Hindlimb muscle (tissue), 1 donor: Measurements from ENCODE around the gene COL8A1. TPM values are rescaled to one million over a fixed set of nuclear protein-coding genes. Genes with fewer than 3 reads are reported as not detected.

Experiments
- DNase-seq: peaks from one replicate; pipeline ENCODE4 v3.0.0-alpha.2; 2013
- polyA plus RNA-seq: library from polyadenylated mRNA; unstranded; fragments of 120-200 nt; gene quantifications from one replicate; pipeline ENCODE4 v1.2.1, GENCODE V29; 2013; ENCODE audit not compliant: insufficient read length

The COL8A1 gene
- polyA plus RNA-seq, 1 donor: 1.3 TPM

- peak; percentile 68 for DNase-seq
These were observed 208.2 kb downstream of the COL8A1 start for GRCh38 chr3:99846477-99847160.

DNA sequence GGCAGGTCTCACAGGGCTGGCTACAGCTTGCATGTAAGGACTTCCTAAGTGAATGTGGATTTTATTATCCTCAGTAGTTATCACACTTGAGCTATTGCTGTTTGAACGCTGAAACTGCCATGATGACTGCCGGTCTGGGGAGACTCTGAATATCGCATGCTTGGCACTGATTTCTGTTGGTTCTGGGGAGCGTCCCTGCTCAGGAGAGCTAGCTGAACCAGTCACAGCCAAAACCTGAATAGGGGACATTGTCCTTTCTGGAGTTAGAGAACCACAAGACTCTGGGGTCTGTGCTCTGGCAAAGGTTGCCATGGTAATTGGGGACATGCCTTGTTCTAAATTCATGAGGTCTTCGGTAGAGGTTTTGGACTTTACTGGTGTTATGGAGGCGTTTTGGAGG is 210.0 kb downstream of the COL8A1 start:
- no peak for DNase-seq

Other genes with a start within 250 kb of the COL8A1 start
- gene CMSS1, start 179.3 kb downstream of the COL8A1 start, polyA plus RNA-seq: 20.6 TPM